GM19468 (cell line): ENCODE results near the gene FRYL.
"Not testable (repeated sequence)": the region's sequence is repeated elsewhere in the genome, so short reads cannot be mapped to it uniquely, and the experiment has no call there.

Source experiments
- ATAC-seq: cut with Tn5 transposase; IDR thresholded peaks from one replicate; pipeline ENCODE4 v1.9.1; 2021; ENCODE audit warnings: mild to moderate bottlenecking, moderate library complexity, moderate number of reproducible peaks; ENCODE audit not compliant: unreplicated experiment; ENCODE audit errors: extremely low read depth

FRYL gene

GRCh38 chr4:48705609-48706008 is 74.5 kb downstream of the FRYL start:
- no peak for ATAC-seq

DNA sequence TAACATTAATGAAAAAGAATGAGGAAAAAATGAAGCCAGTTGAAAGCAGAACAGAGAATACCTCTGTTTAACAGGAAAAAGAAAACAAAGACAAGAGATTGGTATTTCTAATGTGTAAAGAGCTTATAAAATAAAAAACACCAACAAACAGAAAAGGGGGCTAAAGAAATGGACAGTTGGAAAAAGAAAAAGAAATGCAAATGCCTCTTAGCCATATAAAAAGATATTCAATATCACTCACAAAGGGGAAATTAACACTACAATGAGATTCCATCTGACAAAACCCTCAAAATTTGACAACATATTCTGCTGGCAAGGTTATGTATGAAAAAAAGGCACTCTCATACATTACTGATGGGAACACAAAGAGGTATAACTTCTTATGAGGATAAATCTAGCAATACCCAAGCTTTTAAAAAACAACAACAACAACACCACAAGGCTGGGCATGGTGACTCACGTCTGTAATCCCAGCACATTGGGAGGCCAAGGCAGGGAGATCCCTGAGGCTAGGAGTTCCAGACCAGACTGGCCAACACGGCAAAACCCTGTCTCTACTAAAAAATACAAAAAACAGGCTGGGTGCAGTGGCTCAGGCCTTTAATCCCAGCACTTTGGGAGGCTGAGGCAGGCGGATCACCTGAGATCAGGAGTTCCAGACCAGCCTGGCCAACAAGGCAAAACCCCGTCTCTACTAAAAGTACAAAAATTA is 75.8 kb downstream of the FRYL start:
- ATAC-seq: no peak

- ATAC-seq: no peak
These were observed 80.6 kb downstream of the FRYL start for GRCh38 chr4:48699475-48699874.

DNA sequence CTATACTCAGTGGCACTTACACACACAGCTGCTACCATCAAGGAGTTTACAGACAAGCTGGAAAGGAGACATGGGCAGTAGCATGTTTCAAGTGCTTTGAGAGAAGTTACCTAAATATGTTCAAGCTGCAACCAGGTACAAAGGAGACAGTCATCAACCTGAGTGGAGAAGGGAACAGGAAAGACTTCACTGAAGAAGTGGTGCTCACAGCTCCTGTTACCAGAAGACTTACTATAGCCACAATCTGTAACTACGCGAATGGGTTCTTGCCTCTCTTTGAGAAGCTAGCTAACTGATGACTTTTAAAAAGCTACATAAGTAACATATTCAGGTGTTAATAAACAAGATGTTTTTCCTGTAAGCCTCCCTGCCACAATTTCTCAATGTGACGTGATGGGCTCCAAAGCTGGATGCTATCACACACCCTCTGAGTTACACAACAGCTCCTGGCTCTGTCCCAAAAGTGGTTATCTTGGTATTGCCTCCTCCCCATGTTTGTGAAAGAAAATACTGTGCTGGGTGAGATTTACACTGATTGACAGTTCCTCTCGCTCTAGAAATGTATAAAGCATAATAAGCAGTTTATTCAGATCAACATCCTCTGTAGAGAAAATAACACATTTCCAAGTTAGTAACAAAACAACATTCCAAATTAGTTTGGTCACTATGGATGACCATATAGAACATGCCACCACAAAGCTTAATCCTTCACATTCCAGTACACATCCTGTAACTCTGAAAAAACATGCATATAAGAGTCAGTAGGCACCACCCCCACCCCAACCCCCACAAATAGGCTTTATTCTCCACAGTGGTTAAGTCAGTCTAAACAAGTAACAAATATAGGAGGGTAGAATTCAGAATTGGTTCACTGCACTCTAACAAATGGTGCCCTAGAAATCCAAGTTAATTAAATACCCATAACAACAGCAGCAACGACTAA is 81.8 kb downstream of the FRYL start:
- no peak for ATAC-seq

GRCh38 chr4:48697516-48697915 is 82.6 kb downstream of the FRYL start:
- not testable (repeated sequence) for ATAC-seq

DNA sequence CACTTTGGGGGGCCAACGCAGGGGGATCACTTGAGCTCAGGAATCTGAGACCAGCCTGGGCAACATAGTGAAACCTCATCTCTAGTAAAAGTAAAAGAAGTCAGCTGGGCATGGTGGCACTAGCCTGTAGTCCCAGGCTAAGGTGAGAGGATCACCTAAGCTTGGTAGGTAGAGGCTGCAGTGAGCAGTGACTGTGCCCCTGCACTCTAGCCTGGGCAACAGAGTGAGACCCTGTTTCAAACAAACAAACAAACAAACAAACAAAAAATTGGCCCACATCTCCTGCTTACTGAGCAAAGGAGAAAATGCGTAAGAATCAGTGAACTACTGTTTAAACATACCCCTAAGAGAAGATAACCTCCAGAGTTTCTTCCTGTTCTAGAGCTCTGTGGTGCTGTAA is 85.3 kb downstream of the FRYL start:
- no peak for ATAC-seq

DNA sequence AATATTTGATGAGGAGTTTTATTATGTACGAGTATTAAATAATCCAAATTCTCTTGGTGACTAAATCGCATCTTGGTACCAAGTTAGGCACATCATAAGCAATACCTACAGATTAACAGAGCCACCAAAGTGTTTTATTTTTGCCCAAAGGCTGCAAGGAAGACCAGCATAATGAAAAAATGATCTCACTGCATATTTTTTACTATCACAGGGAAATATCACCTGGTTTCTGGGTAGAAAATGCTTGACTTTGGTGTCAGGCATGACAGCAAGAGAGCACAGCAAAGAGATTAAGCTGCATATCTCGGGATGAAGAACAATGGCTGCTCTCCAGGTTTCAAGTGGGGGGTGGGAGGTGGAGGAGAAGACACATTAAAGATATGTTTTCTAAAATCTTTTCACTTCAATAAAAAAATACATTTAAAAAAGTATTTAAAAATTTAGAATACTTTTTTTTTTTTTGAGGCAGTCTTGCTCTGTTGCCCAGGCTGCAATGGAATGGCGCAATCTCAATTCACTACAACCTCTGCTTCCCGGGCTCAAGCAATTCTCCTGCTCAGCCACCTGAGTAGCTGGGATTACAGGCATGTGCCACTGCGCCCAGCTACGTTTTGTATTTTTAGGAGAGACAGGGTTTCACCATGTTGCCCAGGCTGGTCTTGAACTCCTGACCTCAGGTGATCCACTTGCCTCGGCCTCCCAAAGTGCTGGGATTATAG is 86.1 kb downstream of the FRYL start:
- no peak for ATAC-seq

- ATAC-seq: no peak
These were observed 87.2 kb downstream of the FRYL start for GRCh38 chr4:48692897-48693296.

- no peak for ATAC-seq
These were observed 88.0 kb downstream of the FRYL start for GRCh38 chr4:48692044-48692443.

GRCh38 chr4:48688953-48689352 is 91.1 kb downstream of the FRYL start:
- no peak for ATAC-seq

GRCh38 chr4:48687313-48688051 is 92.6 kb downstream of the FRYL start:
- ATAC-seq: no peak

DNA sequence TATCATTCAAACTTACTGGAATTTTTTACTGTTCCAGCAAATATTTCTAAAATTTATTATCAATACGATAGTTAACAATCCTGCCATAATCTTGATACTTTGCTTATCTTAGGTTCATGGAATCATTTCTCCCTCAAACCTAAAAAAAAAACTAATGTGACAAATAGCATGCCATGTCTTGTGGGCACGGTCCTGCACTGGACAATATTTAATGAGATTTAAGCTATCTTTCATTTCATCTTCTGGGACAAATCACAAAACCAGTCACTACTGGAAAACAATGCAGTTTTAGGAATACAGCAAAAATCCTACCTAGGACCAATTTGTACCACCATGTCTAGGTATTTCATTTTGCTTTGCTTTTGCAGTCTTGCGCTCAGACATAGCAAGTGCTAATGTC is 93.7 kb downstream of the FRYL start:
- no peak for ATAC-seq

- peak; percentile 75 for ATAC-seq
These were observed 96.1 kb downstream of the FRYL start for GRCh38 chr4:48683784-48684666.

DNA sequence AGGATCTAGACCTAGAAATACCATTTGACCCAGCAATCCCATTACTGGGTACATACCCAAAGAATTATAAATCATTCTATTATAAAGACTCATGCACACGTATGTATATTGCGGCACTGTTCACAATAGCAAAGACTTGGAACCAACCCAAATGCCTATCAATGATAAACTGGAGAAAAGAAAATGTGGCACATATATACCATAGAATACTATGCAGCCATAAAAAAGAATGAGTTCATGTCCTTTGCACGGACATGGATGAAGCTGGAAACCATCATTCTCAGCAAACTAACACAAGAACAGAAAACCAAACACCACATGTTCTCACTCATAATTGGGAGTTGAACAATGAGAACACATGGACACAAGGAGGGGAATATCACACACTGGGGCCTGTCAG is 97.2 kb downstream of the FRYL start:
- not testable (repeated sequence) for ATAC-seq

GRCh38 chr4:48681856-48682255 is 98.2 kb downstream of the FRYL start:
- ATAC-seq: no peak

- no peak for ATAC-seq
These were observed 99.1 kb downstream of the FRYL start for GRCh38 chr4:48680848-48681568.

GRCh38 chr4:48673537-48673936 is 106.5 kb downstream of the FRYL start:
- ATAC-seq: no peak

- ATAC-seq: no peak
These were observed 109.5 kb downstream of the FRYL start for GRCh38 chr4:48670587-48670986.

DNA sequence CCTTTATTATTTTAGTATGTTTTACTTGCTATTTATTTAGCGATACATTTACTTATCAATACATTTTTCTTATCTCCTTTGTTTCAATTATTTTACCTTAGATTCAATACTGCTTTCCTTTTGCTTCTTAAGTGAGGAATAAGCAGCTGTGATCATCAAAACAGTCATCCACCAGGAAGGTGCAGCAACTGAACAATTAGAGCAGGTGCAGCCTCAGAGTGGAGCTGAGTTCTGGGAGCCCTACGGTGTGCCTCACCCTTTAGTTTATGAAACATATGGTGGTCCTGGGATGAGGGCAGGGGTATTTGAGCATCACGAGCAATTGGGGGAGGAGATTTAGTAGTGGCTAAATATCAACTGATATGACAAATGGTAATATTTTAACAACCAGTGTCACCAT is 111.0 kb downstream of the FRYL start:
- no peak for ATAC-seq
